Heart left ventricle (tissue), 16 donors: ENCODE data around the gene SCAMP1. TPM values are rescaled to one million over a fixed set of nuclear protein-coding genes. Genes with fewer than 3 reads are reported as not detected.

Experiments used
- ATAC-seq, 4 donors: fragments of 200-7000 bp; cut with Tn5 transposase; one replicate each; pipeline ENCODE4 v1.9.1; 2020 to 2022; ENCODE audit warnings: moderate library complexity in 4 of 4, mild to moderate bottlenecking in 3 of 4, moderate number of reproducible peaks in 1 of 4
- DNase-seq, 5 donors: peaks; one replicate each; pipeline ENCODE4 v3.0.0-alpha.2; 2020
- H3K27ac ChIP-seq, 12 donors: fragments of 200-600 bp; sonication (generic) in 4 of 12; one replicate each; pipeline versions ENCODE4 v1.5.0 to v1.8.0; 2016 to 2022; ENCODE audit warnings: mild to moderate bottlenecking in 2 of 12
- H3K27me3 ChIP-seq, 9 donors: fragments of 200-600 bp; sonication (generic) in 2 of 9; one replicate each; pipeline versions ENCODE4 v1.5.1 to v1.8.0; 2016 to 2022; ENCODE audit warnings: mild to moderate bottlenecking in 3 of 9
- H3K36me3 ChIP-seq, 9 donors: fragments of 200-600 bp; sonication (generic) in 2 of 9; one replicate each; pipeline versions ENCODE4 v1.5.0 to v1.8.0; 2018 to 2022; ENCODE audit warnings: mild to moderate bottlenecking in 2 of 9
- H3K4me1 ChIP-seq, 12 donors: fragments of 200-600 bp; sonication (generic) in 4 of 12; one replicate each; pipeline versions ENCODE4 v1.5.0 to v1.8.0; 2016 to 2022; ENCODE audit warnings: mild to moderate bottlenecking in 3 of 12
- H3K4me3 ChIP-seq, 12 donors: fragments of 200-600 bp; sonication (generic) in 4 of 12; one replicate each; pipeline versions ENCODE4 v1.5.0 to v1.8.0; 2017 to 2022; ENCODE audit warnings: mild to moderate bottlenecking in 9 of 12, moderate library complexity in 4 of 12
- H3K9me3 ChIP-seq, 12 donors: fragments of 200-600 bp; sonication (generic) in 4 of 12; one replicate each; pipeline versions ENCODE4 v1.5.0 to v1.8.0; 2016 to 2022; ENCODE audit warnings: mild to moderate bottlenecking in 1 of 12
- CTCF ChIP-seq, 12 donors: fragments of 200-600 bp; sonication (generic) in 4 of 12; IDR thresholded peaks; one replicate each; pipeline versions ENCODE4 v1.5.0 to v1.8.0; 2018 to 2022; ENCODE audit warnings: antibody characterized with exemption in 12 of 12, mild to moderate bottlenecking in 5 of 12
- POLR2A ChIP-seq, 2 donors: fragments of 450-650 bp; IDR thresholded peaks; one replicate each; pipeline ENCODE4 v1.6.1; 2017; ENCODE audit warnings: antibody characterized with exemption in 2 of 2, mild to moderate bottlenecking in 2 of 2, moderate library complexity in 2 of 2
- WGBS, 4 donors: extraction: QIAGEN DNeasy Blood & Tissue Kit in 2 of 4; methylation state at CpG; one replicate each; pipeline versions ENCODE4 v1.1.5 to v1.1.7; 2013 to 2018; 5-methylcytosine and 5-hydroxymethylcytosine counted together
- intact Hi-C, 10 donors: fragments of 100-400 bp; cut with DNase I; formaldehyde crosslinking; loops; one replicate each; pipeline versions ENCODE4 v1.11.1 to v1.14.2; 2022
- polyA plus RNA-seq, 2 donors: library from polyadenylated mRNA; stranded (reverse); fragments of 200-250 nt; gene quantifications; one replicate each; pipeline ENCODE4 v1.2.3, GENCODE V29; 2013
- total RNA-seq, 9 donors: library from RNA; depleted of rRNA in 2 of 9; stranded (reverse); fragments of >200 nt in 2 of 9; fragmentation: NEBNext Ultra II Directional in 3 of 9; extraction: Animal tissue kit (Norgen Biotek cat#: 25700) in 3 of 9; gene quantifications; one replicate each; pipeline versions ENCODE4 v1.1.0 to v1.2.4, GENCODE V29; 2016 to 2023
- donor health status: ischemic (EF 13 %, LVEDD 7.1; RV severe dilation, severe dysfunction).
- donor health status: healthy with polysubstance abuse.
- donor health status: DM: no; HTN: yes; CAD: no.
- donor health status: DM: no; HTN: no; CAD: no.
- donor health status: ischemic (EF 25% LVEDD 6.9; RV normal size, moderate dysfunction).
- donor health status: ischemic (EF 25% LVEDD 5.7; RV mildly dilated, moderate dysfunction).
- donor health status: healthy.
- donor health status: DM: yes; HTN: yes; CAD: no.
- donor health status: ischemic (EF 35%, LVEDD 5.7; RV mildly dilated, moderate dysfunction).
- donor health status: nonischemic (EF 11% LVEDD 7.7; RV severe dilation, severe dysfunction).
- donor health status: DM: yes; HTN: yes; CAD: no.
- donor health status: PGD.
- donor health status: ischemic (EF 29% LVEDD 5.4; RV normal size, mild dysfunction).
- donor health status: nonischemic (EF 23%, LVEDD 6.1; RV moderate dilation, normal function).

Gene SCAMP1
- total and polyA plus RNA-seq, 11 donors: 6.9 to 40.6 (median 33.7) TPM

GRCh38 chr5:78518365-78519197, 158.2 kb downstream of the SCAMP1 start:
- intact Hi-C loops: loop anchor here in 1 of 10 donors (10.0 kb wide), 1 partner anchor 154 kb away; the partner anchor contains the start of gene SCAMP1
- H3K36me3 ChIP-seq: no peaks in the 10 kb centered on the region
- H3K4me1 ChIP-seq: peaks cover 2 to 33% (median 17%) of the 10 kb centered on the region in 12 donors
- DNase-seq (peak in 2 of 5 donors; percentile 78 to 79), ATAC-seq (peak; percentile 85 to 93 (median 90))
- no peak overlapping the region for H3K4me3 ChIP-seq
- TF ChIP-seq POLR2A (IDR thresholded peaks at IDR 0.05) (no peak), CTCF (IDR thresholded peaks at IDR 0.05) (no peak)
- no peaks in the 10 kb centered on the region for H3K27me3 ChIP-seq
- 63 to 72% (median 66%) methylated on average over 14 of the region's 14 CpGs for WGBS, 4 donors
- no peaks in the 10 kb centered on the region for H3K9me3 ChIP-seq
- H3K27ac ChIP-seq: peak overlapping the region in 7 of 12 donors; percentile 23 to 70 (median 40)

DNA sequence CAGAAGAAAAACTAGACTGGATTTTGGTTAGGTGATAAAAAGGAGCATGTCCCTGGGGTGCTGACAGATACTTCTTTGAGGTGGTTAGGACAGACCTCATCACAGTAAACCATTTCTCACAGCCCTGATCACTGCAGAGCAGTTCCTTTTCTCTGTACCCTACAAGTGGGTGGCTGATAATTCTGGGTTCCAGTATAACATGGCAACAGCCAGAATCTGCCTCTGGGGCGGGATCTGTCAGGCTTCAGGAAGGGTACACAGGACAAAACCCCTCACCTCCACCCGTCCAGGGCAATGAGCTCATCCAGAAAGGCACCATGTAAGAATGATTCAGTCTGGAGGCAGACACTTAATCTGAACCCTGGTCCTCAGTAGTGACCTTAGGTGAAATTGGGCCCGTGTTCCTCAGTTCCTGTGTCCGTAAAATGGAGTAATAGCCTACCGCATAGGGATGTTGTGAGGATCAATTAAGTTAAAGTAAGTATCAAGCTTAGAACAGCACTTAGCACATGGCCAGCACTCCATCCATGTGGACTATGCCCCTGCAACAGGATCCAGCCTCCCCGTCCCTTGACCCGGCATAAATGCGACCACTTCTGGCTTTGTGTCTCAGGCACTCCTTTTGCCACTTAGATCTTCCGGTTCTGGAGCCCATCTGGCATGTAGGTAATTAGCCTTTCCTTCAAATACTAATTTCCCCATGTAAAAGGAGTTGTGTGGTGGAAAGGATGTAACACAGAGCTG, 159.0 kb downstream of the SCAMP1 start:
- no peaks in the 10 kb centered on the region for H3K9me3 ChIP-seq
- H3K27me3 ChIP-seq: no peaks in the 10 kb centered on the region
- 94% methylated on average over 8 to 9 of the region's 9 CpGs for WGBS, 4 donors
- TF ChIP-seq POLR2A (IDR thresholded peaks at IDR 0.05): no peak
- TF ChIP-seq CTCF (IDR thresholded peaks at IDR 0.05): no peak
- H3K4me1 ChIP-seq: peaks cover 3 to 39% (median 24%) of the 10 kb centered on the region in 12 donors
- ATAC-seq: no peak
- no peak for DNase-seq
- no peak overlapping the region for H3K4me3 ChIP-seq
- intact Hi-C loops: loop anchor here in 1 of 10 donors (10.0 kb wide), 1 partner anchor 155 kb away; the partner anchor contains the start of gene SCAMP1
- peak overlapping the region in 5 of 12 donors; percentile 32 to 70 (median 53) for H3K27ac ChIP-seq
- H3K36me3 ChIP-seq: no peaks in the 10 kb centered on the region

DNA sequence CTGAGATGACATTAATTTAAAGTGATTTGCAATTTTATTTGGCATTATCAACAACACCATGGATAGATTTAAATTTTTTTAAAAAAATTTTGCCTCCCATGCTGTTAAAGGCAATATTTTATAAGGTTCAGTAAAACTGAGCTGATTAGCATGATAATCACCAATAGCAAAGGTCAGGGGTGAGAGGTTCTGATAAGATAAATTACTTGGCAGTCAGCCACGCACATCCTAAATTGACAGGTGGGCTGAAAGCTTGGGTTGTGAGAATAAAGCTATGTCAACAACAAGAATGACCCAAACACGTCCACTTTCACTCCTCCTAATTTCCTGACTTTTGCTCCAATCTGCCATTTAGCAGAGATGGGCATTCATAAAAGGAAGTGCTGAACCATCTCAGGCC, 161.0 kb downstream of the SCAMP1 start:
- Histone ChIP-seq H3K27ac (no peak overlapping the region), H3K4me3 (no peak overlapping the region), H3K4me1 (peaks cover 3 to 55% (median 28%) of the 10 kb centered on the region in 12 donors), H3K27me3 (no peaks in the 10 kb centered on the region), H3K9me3 (no peaks in the 10 kb centered on the region), H3K36me3 (no peaks in the 10 kb centered on the region)
- intact Hi-C loops: loop anchor here in 1 of 10 donors (10.0 kb wide), 1 partner anchor 207 kb away; no protein-coding TSS in a partner anchor
- ATAC-seq (no peak), DNase-seq (no peak)
- 76 to 82% (median 81%) methylated on average over 2 of the region's 2 CpGs for WGBS, 4 donors
- TF ChIP-seq POLR2A (IDR thresholded peaks at IDR 0.05) (no peak), CTCF (IDR thresholded peaks at IDR 0.05) (no peak)
